Measurements from ENCODE around the gene PCDH10. TPM values are rescaled to one million over a fixed set of nuclear protein-coding genes. Genes with fewer than 3 reads are reported as not detected.
A peak's percentile ranks its signal among the peaks of the same experiment; 100 is the strongest.

Gene PCDH10
- total RNA-seq, 1 experiment from 2014 or later, result not detected

- H3K79me2 ChIP-seq (ENCODE audit: low read depth), result no peaks in the 10 kb centered on the region
- TF ChIP-seq EZH2 (IDR thresholded peaks at IDR 0.05; ENCODE audit: low read depth), result no peak
- no peak for TF ChIP-seq CTCF (conservative IDR thresholded peaks at IDR 0.05)
- DNase-seq, result no peak
- no peaks in the 10 kb centered on the region for H3K36me3 ChIP-seq (ENCODE audit: low read depth)
- BruUV-seq (replicated peaks), result no TSS peak
- H4K20me1 ChIP-seq (ENCODE audit: insufficient read depth), result no peaks in the 10 kb centered on the region
- H3K4me2 ChIP-seq, result no peak overlapping the region
- H3F3A ChIP-seq (ENCODE audit: insufficient read depth, low read depth), result no peaks in the 10 kb centered on the region
- no peak overlapping the region for H3K27ac ChIP-seq
- H3K4me1 ChIP-seq (replicated peaks; ENCODE audit: insufficient read depth), result no peaks in the 10 kb centered on the region
- H3K9me2 ChIP-seq (ENCODE audit: insufficient read depth), result no peaks in the 10 kb centered on the region
- H3K4me3 ChIP-seq, result no peak overlapping the region
- POLR2A ChIA-PET (ENCODE audit: unreplicated experiment), result no interaction called here
- no peaks in the 10 kb centered on the region for H3K9me3 ChIP-seq (ENCODE audit: insufficient read depth, low read depth)
- no peak overlapping the region for H2AFZ ChIP-seq
- CTCF ChIA-PET, result no interaction called here
- intact Hi-C loops (cut with micrococcal nuclease; ENCODE audit: unreplicated experiment), result loop anchor here (10.0 kb wide), 1 partner anchor 341 kb away; no protein-coding TSS in a partner anchor
- H3K27me3 ChIP-seq (ENCODE audit: insufficient read depth, low read depth), result no peaks in the 10 kb centered on the region
Observed at GRCh38 chr4:133143775-133144430, 5.2 kb upstream of the PCDH10 start.

- no peaks in the 10 kb centered on the region for H3K36me3 ChIP-seq (ENCODE audit: low read depth)
- H3K9me2 ChIP-seq (ENCODE audit: insufficient read depth), result no peaks in the 10 kb centered on the region
- no peak overlapping the region for H2AFZ ChIP-seq
- H3K4me2 ChIP-seq, result no peak overlapping the region
- H3K27ac ChIP-seq, result no peak overlapping the region
- POLR2A ChIA-PET (ENCODE audit: unreplicated experiment), result no interaction called here
- H3K9me3 ChIP-seq (ENCODE audit: insufficient read depth, low read depth), result no peaks in the 10 kb centered on the region
- TF ChIP-seq EZH2 (IDR thresholded peaks at IDR 0.05; ENCODE audit: low read depth), result no peak
- TF ChIP-seq CTCF (conservative IDR thresholded peaks at IDR 0.05), result no peak
- no peaks in the 10 kb centered on the region for H3F3A ChIP-seq (ENCODE audit: insufficient read depth, low read depth)
- BruUV-seq (replicated peaks), result no TSS peak
- H3K27me3 ChIP-seq (ENCODE audit: insufficient read depth, low read depth), result no peaks in the 10 kb centered on the region
- CTCF ChIA-PET, result no interaction called here
- no peak for DNase-seq
- H3K4me3 ChIP-seq, result no peak overlapping the region
- H3K4me1 ChIP-seq (replicated peaks; ENCODE audit: insufficient read depth), result no peaks in the 10 kb centered on the region
- intact Hi-C loops (cut with micrococcal nuclease; ENCODE audit: unreplicated experiment), result loop anchor here (5.0 to 10.0 kb wide), 3 partner anchors 340 to 1762 kb away; no protein-coding TSS in a partner anchor
- no peaks in the 10 kb centered on the region for H4K20me1 ChIP-seq (ENCODE audit: insufficient read depth)
- no peaks in the 10 kb centered on the region for H3K79me2 ChIP-seq (ENCODE audit: low read depth)
Observed at GRCh38 chr4:133145241-133145640, 3.9 kb upstream of the PCDH10 start.

- DNase-seq, result no peak
- Histone ChIP-seq H3K9me3 (ENCODE audit: insufficient read depth, low read depth) (no peaks in the 10 kb centered on the region), H3K4me3 (no peak overlapping the region; the same call in 1 of the 2 replicates), H3K27ac (no peak overlapping the region), H2AFZ (0 out of 2 replicates have a peak overlapping the region, but pooled peaks have one; percentile 52), H3F3A (ENCODE audit: insufficient read depth, low read depth) (no peaks in the 10 kb centered on the region), H3K79me2 (ENCODE audit: low read depth) (no peaks in the 10 kb centered on the region), H3K36me3 (ENCODE audit: low read depth) (no peaks in the 10 kb centered on the region), H3K4me2 (peak overlapping the region; percentile 64), H3K27me3 (ENCODE audit: insufficient read depth, low read depth) (no peaks in the 10 kb centered on the region), H3K4me1 (replicated peaks; ENCODE audit: insufficient read depth) (no peaks in the 10 kb centered on the region), H3K9me2 (ENCODE audit: insufficient read depth) (no peaks in the 10 kb centered on the region), H4K20me1 (ENCODE audit: insufficient read depth) (no peaks in the 10 kb centered on the region)
- ChIA-PET POLR2A (ENCODE audit: unreplicated experiment) (no interaction called here), CTCF (interaction anchor here (1.1 kb wide), 1 partner anchor 1631 kb away, joined by 3 read pairs; no protein-coding TSS in a partner anchor)
- intact Hi-C loops (cut with micrococcal nuclease; ENCODE audit: unreplicated experiment), result loop anchor here (5.0 to 10.0 kb wide), 3 partner anchors 339 to 1761 kb away; no protein-coding TSS in a partner anchor
- no TSS peak for BruUV-seq (replicated peaks)
- no peak for TF ChIP-seq EZH2 (IDR thresholded peaks at IDR 0.05; ENCODE audit: low read depth)
- TF ChIP-seq CTCF (conservative IDR thresholded peaks at IDR 0.05), result no peak
Observed at GRCh38 chr4:133145758-133146573, 3.1 kb upstream of the PCDH10 start.

All from PC-9 (cell line).